A549 (cell line): ENCODE measurements around the gene MAF.

Experiments
- CEBPB ChIP-seq, 2 experiments: fragments of >200 bp in 1 of 2; sonication (Bioruptor Twin) in 1 of 2; formaldehyde crosslinking in 1 of 2; IDR thresholded peaks; 2 replicates each; pipeline ENCODE4 v1.6.1; 2012 to 2016
- EP300 ChIP-seq, 2 experiments: fragments of >200 bp; sonication (Bioruptor Twin); formaldehyde crosslinking; IDR thresholded peaks; 2 replicates in 1 of 2; 3 replicates in 1 of 2; pipeline ENCODE4 v1.6.1; 2016 to 2017
- JUNB ChIP-seq: fragments of >200 bp; sonication (Bioruptor Twin); formaldehyde crosslinking; IDR thresholded peaks from 2 replicates; pipeline ENCODE4 v1.6.1; 2016
- KDM1A ChIP-seq: fragments of 200-600 bp; sonication (generic); IDR thresholded peaks from 2 replicates; pipeline ENCODE4 v1.6.1; 2016; ENCODE audit warnings: low read depth, mild to moderate bottlenecking
- MYC ChIP-seq: IDR thresholded peaks from 2 replicates; pipeline ENCODE4 v1.6.1; 2012; ENCODE audit warnings: mild to moderate bottlenecking, inconsistent platforms, low read length, improper control_type of control experiment, borderline replicate concordance
- POLR2A ChIP-seq: IDR thresholded peaks from 2 replicates; pipeline ENCODE4 v1.6.1; 2012; ENCODE audit warnings: mild to moderate bottlenecking, low read length
- RAD21 ChIP-seq, 2 experiments: fragments of >200 bp in 1 of 2; sonication (Bioruptor Twin) in 1 of 2; formaldehyde crosslinking in 1 of 2; IDR thresholded peaks in 1 of 2; conservative IDR thresholded peaks in 1 of 2; 2 replicates in 1 of 2; 3 replicates in 1 of 2; pipeline ENCODE4 v1.6.1; 2012 to 2018; ENCODE audit warnings: inconsistent platforms in 1 of 2
- RCOR1 ChIP-seq: fragments of 150-350 bp; IDR thresholded peaks from 2 replicates; pipeline ENCODE4 v1.6.1; 2014; ENCODE audit warnings: antibody characterized with exemption, low read length, low read depth
- SMC3 ChIP-seq: fragments of >200 bp; sonication (Bioruptor Twin); formaldehyde crosslinking; IDR thresholded peaks from 3 replicates; pipeline ENCODE4 v1.6.1; 2018; ENCODE audit warnings: inconsistent platforms
- TF ChIP-seq, protein P1 (sequence below): fragments of >200 bp; sonication (Bioruptor Twin); formaldehyde crosslinking; IDR thresholded peaks from 3 replicates; pipeline ENCODE4 v1.6.1; 2016
- TF ChIP-seq, protein P2 (sequence below): fragments of >200 bp; sonication (Bioruptor Twin); formaldehyde crosslinking; IDR thresholded peaks from 3 replicates; pipeline ENCODE4 v1.5.1; 2016

DNA sequence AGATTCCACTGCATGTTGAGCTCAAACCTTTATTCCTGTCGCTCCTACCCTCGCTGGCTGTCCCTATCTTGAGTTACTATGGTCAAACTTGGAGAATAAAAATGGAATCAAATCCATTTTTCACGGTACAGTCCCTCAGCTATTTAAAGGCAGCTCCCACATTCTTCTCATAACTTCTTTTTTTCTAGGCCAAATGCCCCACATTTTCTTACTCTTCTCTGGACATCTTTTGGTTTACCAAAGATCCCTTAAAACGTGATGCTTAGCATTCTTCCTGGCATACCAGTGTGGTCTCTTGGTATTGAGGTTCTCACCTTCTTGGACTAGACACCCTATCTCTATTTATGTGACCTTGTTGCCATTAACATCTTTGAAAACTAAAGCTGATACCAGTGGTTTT lies 48.3 kb upstream of the MAF start:
- TF ChIP-seq KDM1A (no peak), SMC3 (no peak), JUNB (no peak), MYC (no peak), RCOR1 (no peak), POLR2A (no peak), CEBPB (IDR thresholded peaks at IDR 0.05) (no peak), RAD21 (conservative IDR thresholded peaks at IDR 0.05 in 1 of 2, IDR thresholded peaks at IDR 0.05 in 1 of 2) (no peak), EP300 (IDR thresholded peaks at IDR 0.05) (no peak)
- TF ChIP-seq, protein P1, sequence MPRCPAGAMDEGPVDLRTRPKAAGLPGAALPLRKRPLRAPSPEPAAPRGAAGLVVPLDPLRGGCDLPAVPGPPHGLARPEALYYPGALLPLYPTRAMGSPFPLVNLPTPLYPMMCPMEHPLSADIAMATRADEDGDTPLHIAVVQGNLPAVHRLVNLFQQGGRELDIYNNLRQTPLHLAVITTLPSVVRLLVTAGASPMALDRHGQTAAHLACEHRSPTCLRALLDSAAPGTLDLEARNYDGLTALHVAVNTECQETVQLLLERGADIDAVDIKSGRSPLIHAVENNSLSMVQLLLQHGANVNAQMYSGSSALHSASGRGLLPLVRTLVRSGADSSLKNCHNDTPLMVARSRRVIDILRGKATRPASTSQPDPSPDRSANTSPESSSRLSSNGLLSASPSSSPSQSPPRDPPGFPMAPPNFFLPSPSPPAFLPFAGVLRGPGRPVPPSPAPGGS = no peak
- TF ChIP-seq, protein P2, sequence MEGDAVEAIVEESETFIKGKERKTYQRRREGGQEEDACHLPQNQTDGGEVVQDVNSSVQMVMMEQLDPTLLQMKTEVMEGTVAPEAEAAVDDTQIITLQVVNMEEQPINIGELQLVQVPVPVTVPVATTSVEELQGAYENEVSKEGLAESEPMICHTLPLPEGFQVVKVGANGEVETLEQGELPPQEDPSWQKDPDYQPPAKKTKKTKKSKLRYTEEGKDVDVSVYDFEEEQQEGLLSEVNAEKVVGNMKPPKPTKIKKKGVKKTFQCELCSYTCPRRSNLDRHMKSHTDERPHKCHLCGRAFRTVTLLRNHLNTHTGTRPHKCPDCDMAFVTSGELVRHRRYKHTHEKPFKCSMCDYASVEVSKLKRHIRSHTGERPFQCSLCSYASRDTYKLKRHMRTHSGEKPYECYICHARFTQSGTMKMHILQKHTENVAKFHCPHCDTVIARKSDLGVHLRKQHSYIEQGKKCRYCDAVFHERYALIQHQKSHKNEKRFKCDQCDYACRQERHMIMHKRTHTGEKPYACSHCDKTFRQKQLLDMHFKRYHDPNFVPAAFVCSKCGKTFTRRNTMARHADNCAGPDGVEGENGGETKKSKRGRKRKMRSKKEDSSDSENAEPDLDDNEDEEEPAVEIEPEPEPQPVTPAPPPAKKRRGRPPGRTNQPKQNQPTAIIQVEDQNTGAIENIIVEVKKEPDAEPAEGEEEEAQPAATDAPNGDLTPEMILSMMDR = no peak
